ENCODE measurements around the gene DTX1.

The DTX1 gene

GRCh38 chr12:113118142-113118541 is 61.6 kb downstream of the DTX1 start:
- Histone ChIP-seq H3K27me3 (ENCODE audit: control insufficient read depth, insufficient read depth, low read length) (no peaks in the 10 kb centered on the region), H3K9ac (ENCODE audit: low read length) (no peak overlapping the region), H3K4me1 (ENCODE audit: control insufficient read depth, insufficient read depth, low read length) (no peaks in the 10 kb centered on the region), H3K27ac (ENCODE audit: low read depth, low read length) (no peak overlapping the region), H3K36me3 (ENCODE audit: control insufficient read depth, insufficient read depth, low read length) (no peaks in the 10 kb centered on the region), H3K4me3 (ENCODE audit: low read length) (no peak overlapping the region)

- Histone ChIP-seq H3K4me3 (ENCODE audit: low read length) (no peak overlapping the region), H3K36me3 (ENCODE audit: control insufficient read depth, insufficient read depth, low read length) (no peaks in the 10 kb centered on the region), H3K27me3 (ENCODE audit: control insufficient read depth, insufficient read depth, low read length) (no peaks in the 10 kb centered on the region), H3K27ac (ENCODE audit: low read depth, low read length) (no peak overlapping the region), H3K4me1 (ENCODE audit: control insufficient read depth, insufficient read depth, low read length) (no peaks in the 10 kb centered on the region), H3K9ac (ENCODE audit: low read length) (no peak overlapping the region)
Measured at GRCh38 chr12:113119980-113120669, 63.6 kb downstream of the DTX1 start.

DNA sequence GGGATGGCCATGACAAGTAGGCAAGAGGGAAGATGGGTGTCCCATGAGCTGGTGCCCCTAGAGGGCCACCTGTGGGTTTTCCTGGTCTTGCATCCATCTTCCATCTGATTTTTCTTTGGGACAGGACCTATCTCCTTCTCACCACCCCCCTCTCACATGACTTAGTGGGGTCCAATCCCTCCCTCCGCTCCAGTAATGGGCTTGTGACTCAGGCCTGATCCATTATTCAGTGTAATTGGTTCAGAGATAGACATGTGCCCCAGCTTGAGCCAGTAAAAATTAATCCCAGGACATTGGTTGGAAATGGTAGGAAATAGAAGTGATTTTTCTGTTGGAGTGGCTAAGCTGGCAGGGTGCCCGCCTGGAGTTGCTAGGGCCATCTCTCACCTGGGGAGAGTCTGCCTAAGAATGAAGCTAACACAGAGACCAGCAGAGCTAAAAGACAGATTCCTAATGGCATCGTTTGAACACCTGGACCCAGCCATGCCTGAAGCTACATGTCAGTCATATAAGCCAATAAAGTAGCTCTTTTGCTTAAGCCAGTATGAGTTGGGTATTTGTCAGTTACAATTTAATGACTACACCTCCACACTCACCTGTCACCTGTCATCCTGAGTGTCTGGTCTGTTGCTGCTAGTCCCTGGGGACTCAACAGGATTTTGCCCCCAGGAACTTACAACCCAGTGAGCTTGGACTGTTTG is 64.3 kb downstream of the DTX1 start:
- no peaks in the 10 kb centered on the region for H3K27me3 ChIP-seq (ENCODE audit: control insufficient read depth, insufficient read depth, low read length)
- H3K36me3 ChIP-seq (ENCODE audit: control insufficient read depth, insufficient read depth, low read length), result no peaks in the 10 kb centered on the region
- H3K4me1 ChIP-seq (ENCODE audit: control insufficient read depth, insufficient read depth, low read length), result no peaks in the 10 kb centered on the region
- H3K27ac ChIP-seq (ENCODE audit: low read depth, low read length), result no peak overlapping the region
- H3K9ac ChIP-seq (ENCODE audit: low read length), result no peak overlapping the region
- no peak overlapping the region for H3K4me3 ChIP-seq (ENCODE audit: low read length)

GRCh38 chr12:113127791-113128199 is 71.3 kb downstream of the DTX1 start:
- Histone ChIP-seq H3K4me1 (ENCODE audit: control insufficient read depth, insufficient read depth, low read length) (no peaks in the 10 kb centered on the region), H3K27ac (ENCODE audit: low read depth, low read length) (no peak overlapping the region), H3K27me3 (ENCODE audit: control insufficient read depth, insufficient read depth, low read length) (no peaks in the 10 kb centered on the region), H3K9ac (ENCODE audit: low read length) (no peak overlapping the region), H3K4me3 (ENCODE audit: low read length) (no peak overlapping the region), H3K36me3 (ENCODE audit: control insufficient read depth, insufficient read depth, low read length) (no peaks in the 10 kb centered on the region)

DNA sequence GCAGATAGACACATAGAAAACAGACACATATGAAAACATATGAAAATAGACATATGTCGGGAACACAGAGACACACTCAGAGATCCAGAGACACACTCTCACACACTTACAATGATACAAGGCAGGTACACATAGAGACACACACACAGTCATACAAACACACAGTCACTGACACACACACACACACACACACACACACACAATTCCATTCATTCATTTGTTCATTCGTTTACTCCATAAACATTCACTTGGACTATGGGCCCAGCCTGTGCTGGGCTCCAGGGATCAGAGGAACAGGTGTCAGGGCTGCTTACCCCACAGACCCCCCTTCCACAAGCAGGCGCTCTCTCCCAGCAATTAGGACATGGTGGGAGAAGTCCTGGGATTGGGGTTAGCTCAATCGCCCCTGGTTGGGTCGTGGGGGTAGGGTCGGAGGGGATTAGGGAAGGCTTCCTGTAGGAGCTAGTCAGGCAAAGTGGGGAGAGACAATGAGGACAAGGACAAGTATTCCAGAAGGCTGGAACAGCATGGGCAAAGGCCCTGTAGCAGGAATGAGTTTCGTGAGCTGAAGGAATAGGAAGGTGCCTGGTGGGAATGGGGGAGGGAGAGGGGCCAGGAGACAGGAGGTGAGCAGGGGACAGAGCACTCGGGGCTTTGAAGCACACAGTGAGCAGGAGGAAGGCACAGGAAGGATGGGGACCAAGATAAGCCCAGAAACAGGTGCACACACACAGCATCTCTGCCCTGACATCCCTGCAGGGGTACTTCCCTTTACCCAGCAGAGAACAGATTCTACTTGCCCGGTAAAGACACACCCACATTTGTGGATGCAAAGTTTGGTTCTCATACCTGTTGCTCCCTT is 72.5 kb downstream of the DTX1 start:
- H3K9ac ChIP-seq (ENCODE audit: low read length), result no peak overlapping the region
- peaks cover 2% of the 10 kb centered on the region for H3K27me3 ChIP-seq (ENCODE audit: control insufficient read depth, insufficient read depth, low read length)
- no peaks in the 10 kb centered on the region for H3K4me1 ChIP-seq (ENCODE audit: control insufficient read depth, insufficient read depth, low read length)

DNA sequence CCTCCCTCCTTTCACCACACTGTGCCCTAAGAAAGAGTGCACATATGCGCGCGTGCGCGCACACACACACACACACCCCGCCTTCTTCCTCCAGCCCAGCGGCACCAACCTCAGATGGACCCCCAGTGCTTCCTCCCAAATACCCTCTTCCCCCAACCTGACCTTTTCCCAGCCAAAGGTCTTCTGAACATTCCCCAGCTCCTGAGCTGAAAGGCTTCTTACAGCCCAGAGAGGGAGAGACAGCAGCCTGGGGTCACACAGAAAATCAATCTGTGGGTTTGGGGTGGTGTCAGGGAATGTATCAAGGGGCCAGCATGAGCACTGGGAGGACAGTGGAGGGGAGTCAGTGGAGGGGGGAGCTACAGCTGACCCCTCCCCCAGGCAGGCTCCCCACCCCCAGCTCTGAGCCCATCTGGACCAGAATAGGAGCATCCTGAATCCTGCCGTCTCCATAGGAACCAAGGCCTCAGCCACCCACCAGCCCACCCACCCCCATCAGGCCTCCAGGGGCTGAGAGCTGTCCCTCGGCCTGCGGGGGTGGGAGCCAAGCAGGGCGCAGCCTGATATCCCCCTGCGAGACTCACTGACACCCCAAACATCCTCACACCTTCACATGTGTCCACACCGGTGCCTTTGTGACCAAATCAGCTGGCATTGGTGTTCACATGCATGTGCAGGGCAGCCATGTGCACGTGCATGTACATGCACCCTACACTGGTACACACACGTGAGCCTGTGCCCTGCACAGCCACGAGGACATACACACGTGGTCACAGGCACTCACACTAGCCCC is 73.3 kb downstream of the DTX1 start:
- Histone ChIP-seq H3K4me3 (ENCODE audit: low read length) (no peak overlapping the region), H3K27ac (ENCODE audit: low read depth, low read length) (no peak overlapping the region), H3K27me3 (ENCODE audit: control insufficient read depth, insufficient read depth, low read length) (peaks cover 3% of the 10 kb centered on the region), H3K36me3 (ENCODE audit: control insufficient read depth, insufficient read depth, low read length) (no peaks in the 10 kb centered on the region), H3K9ac (ENCODE audit: low read length) (no peak overlapping the region), H3K4me1 (ENCODE audit: control insufficient read depth, insufficient read depth, low read length) (no peaks in the 10 kb centered on the region)

More for the DNA sequence above, 72.5 kb downstream of the DTX1 start:
- no peak overlapping the region for H3K27ac ChIP-seq (ENCODE audit: low read depth, low read length)
- no peaks in the 10 kb centered on the region for H3K36me3 ChIP-seq (ENCODE audit: control insufficient read depth, insufficient read depth, low read length)
- H3K4me3 ChIP-seq (ENCODE audit: low read length), result no peak overlapping the region

GRCh38 chr12:113130457-113131135 is 74.1 kb downstream of the DTX1 start:
- Histone ChIP-seq H3K27ac (ENCODE audit: low read depth, low read length) (no peak overlapping the region), H3K9ac (ENCODE audit: low read length) (no peak overlapping the region), H3K36me3 (ENCODE audit: control insufficient read depth, insufficient read depth, low read length) (no peaks in the 10 kb centered on the region), H3K27me3 (ENCODE audit: control insufficient read depth, insufficient read depth, low read length) (peaks cover 3% of the 10 kb centered on the region), H3K4me3 (ENCODE audit: low read length) (no peak overlapping the region), H3K4me1 (ENCODE audit: control insufficient read depth, insufficient read depth, low read length) (no peaks in the 10 kb centered on the region)

DNA sequence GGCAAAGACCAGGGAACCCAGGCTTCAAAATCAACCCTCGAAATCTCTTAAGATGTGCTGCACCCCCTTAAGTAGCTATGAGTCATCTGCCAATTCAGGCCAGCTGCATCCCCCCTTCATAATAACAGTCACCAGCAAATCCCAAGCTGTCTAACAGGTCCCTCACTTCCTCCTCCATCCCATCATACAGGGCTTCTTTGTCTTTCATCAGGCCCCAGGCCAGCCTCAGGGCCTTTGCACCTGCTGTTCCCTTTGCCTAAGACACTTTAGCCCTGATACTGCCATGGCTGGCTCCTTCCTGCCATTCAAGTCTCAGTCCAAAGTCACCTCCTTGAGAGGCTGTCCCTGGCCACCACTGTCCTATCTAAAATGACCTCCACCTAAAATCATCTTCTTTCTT is 75.0 kb downstream of the DTX1 start:
- Histone ChIP-seq H3K4me1 (ENCODE audit: control insufficient read depth, insufficient read depth, low read length) (no peaks in the 10 kb centered on the region), H3K36me3 (ENCODE audit: control insufficient read depth, insufficient read depth, low read length) (no peaks in the 10 kb centered on the region), H3K9ac (ENCODE audit: low read length) (no peak overlapping the region), H3K4me3 (ENCODE audit: low read length) (no peak overlapping the region), H3K27me3 (ENCODE audit: control insufficient read depth, insufficient read depth, low read length) (peaks cover 3% of the 10 kb centered on the region), H3K27ac (ENCODE audit: low read depth, low read length) (no peak overlapping the region)

GRCh38 chr12:113133036-113133435 is 76.5 kb downstream of the DTX1 start:
- no peak overlapping the region for H3K9ac ChIP-seq (ENCODE audit: low read length)
- no peaks in the 10 kb centered on the region for H3K4me1 ChIP-seq (ENCODE audit: control insufficient read depth, insufficient read depth, low read length)
- no peak overlapping the region for H3K4me3 ChIP-seq (ENCODE audit: low read length)
- H3K27me3 ChIP-seq (ENCODE audit: control insufficient read depth, insufficient read depth, low read length), result peaks cover 5% of the 10 kb centered on the region
- no peaks in the 10 kb centered on the region for H3K36me3 ChIP-seq (ENCODE audit: control insufficient read depth, insufficient read depth, low read length)
- H3K27ac ChIP-seq (ENCODE audit: low read depth, low read length), result no peak overlapping the region

DNA sequence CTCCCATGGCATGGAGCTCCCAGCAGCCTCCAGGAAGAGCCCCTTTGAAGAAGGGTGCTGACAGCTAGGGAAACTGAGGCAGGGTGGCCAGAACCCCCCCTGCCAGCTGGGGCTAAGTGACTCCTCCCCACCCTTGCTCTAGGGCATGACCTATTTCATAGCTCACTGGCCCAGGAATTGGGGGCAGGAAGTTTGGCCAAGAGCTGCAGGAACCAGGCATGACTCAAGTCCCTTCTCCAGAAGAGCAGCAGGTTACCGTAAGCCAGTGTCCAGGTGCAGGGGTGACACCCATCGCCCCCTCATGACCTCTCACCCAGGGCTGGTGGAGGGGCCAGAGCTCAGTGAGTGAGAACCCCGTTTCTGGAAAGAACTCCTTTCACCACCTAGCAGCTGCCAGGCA is 77.1 kb downstream of the DTX1 start:
- H3K27ac ChIP-seq (ENCODE audit: low read depth, low read length), result no peak overlapping the region
- H3K4me3 ChIP-seq (ENCODE audit: low read length), result no peak overlapping the region
- H3K9ac ChIP-seq (ENCODE audit: low read length), result no peak overlapping the region
- peaks cover 5% of the 10 kb centered on the region for H3K27me3 ChIP-seq (ENCODE audit: control insufficient read depth, insufficient read depth, low read length)
- H3K36me3 ChIP-seq (ENCODE audit: control insufficient read depth, insufficient read depth, low read length), result no peaks in the 10 kb centered on the region
- H3K4me1 ChIP-seq (ENCODE audit: control insufficient read depth, insufficient read depth, low read length), result no peaks in the 10 kb centered on the region

DNA sequence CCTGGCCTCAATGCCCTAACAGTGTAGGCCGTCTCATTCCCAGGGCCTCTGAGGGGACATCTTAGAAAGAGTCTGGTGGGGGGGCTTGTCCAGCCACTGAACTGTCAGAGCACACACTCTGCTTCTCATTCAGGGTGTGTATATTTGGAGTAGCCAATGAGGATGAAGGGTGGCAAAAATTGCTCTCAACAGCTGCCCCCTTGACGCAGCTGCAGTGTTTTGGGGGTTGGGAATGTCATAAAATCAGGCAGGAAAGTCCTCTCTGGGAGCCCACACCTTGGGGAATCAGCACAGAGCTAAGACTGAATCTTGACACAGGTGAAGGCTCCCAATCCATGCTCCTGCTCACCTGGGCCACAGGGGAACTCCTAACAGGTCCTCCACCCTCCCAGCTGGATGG is 77.5 kb downstream of the DTX1 start:
- no peak overlapping the region for H3K4me3 ChIP-seq (ENCODE audit: low read length)
- no peaks in the 10 kb centered on the region for H3K4me1 ChIP-seq (ENCODE audit: control insufficient read depth, insufficient read depth, low read length)
- H3K27me3 ChIP-seq (ENCODE audit: control insufficient read depth, insufficient read depth, low read length), result peaks cover 5% of the 10 kb centered on the region
- no peaks in the 10 kb centered on the region for H3K36me3 ChIP-seq (ENCODE audit: control insufficient read depth, insufficient read depth, low read length)
- no peak overlapping the region for H3K9ac ChIP-seq (ENCODE audit: low read length)
- no peak overlapping the region for H3K27ac ChIP-seq (ENCODE audit: low read depth, low read length)

All from rectal smooth muscle tissue (tissue), 1 donor.